B cell (primary cell): ENCODE data around the gene B4GALT5. TPM values are rescaled to one million over a fixed set of nuclear protein-coding genes. Genes with fewer than 3 reads are reported as not detected.

Experiments
- ATAC-seq: fragments of 200-7000 bp; cut with Tn5 transposase; one replicate; pipeline ENCODE4 v1.10.0; 2021; ENCODE audit warnings: low read depth, mild to moderate bottlenecking, moderate number of reproducible peaks, moderate library complexity
- CTCF ChIA-PET: fragments of 350-600 bp; sonication (Branson Sonifier 250); formaldehyde crosslinking; loops from one replicate; lab custom pipeline; 2021; ENCODE audit warnings: antibody characterized with exemption, inconsistent platforms; lab: Charles Lee
- POLR2A ChIA-PET: fragments of 350-600 bp; sonication (Branson Sonifier 250); formaldehyde crosslinking; loops from one replicate; lab custom pipeline; 2021; ENCODE audit warnings: antibody characterized with exemption; lab: Charles Lee
- DNase-seq: peaks from one replicate; pipeline ENCODE4 v3.0.0; 2013
- H2AFZ ChIP-seq: 2 replicates; pipeline ENCODE4 v1.6.1; 2012; ENCODE audit warnings: mild to moderate bottlenecking, low read depth, low read length; ENCODE audit not compliant: insufficient read depth, poor library complexity, severe bottlenecking
- H3K27ac ChIP-seq, 2 donors: 1 replicate in 1 of 2; 2 replicates in 1 of 2; pipeline ENCODE4 v1.5.1; 2012 to 2013; ENCODE audit warnings: low read length in 2 of 2, mild to moderate bottlenecking in 2 of 2, moderate library complexity in 1 of 2
- H3K27me3 ChIP-seq, 4 experiments: fragments of 200-600 bp in 1 of 4; sonication (generic) in 1 of 4; replicated peaks in 1 of 4; 1 replicate in 2 of 4; 2 replicates in 2 of 4; pipeline versions ENCODE4 v1.6.1 to v1.7.0; 2013 to 2016; ENCODE audit warnings: low read length in 3 of 4, mild to moderate bottlenecking in 2 of 4, mixed read lengths in 1 of 4, moderate library complexity in 1 of 4; ENCODE audit not compliant: insufficient read depth in 4 of 4, control insufficient read depth in 3 of 4; ENCODE audit errors: control extremely low read depth in 1 of 4
- H3K36me3 ChIP-seq, 2 experiments: replicated peaks in 1 of 2; 1 replicate in 1 of 2; 2 replicates in 1 of 2; pipeline versions ENCODE4 v1.6.1 to v1.7.1; 2013; ENCODE audit warnings: low read length in 1 of 2; ENCODE audit not compliant: insufficient read depth in 2 of 2, control insufficient read depth in 1 of 2; ENCODE audit errors: control extremely low read depth in 1 of 2, extremely low read depth in 1 of 2
- H3K4me1 ChIP-seq, 2 donors: fragments of 200-600 bp in 1 of 2; sonication (generic) in 1 of 2; 1 replicate in 1 of 2; 2 replicates in 1 of 2; pipeline versions ENCODE4 v1.5.1 to v1.6.1; 2013 to 2017; ENCODE audit warnings: low read length in 2 of 2; ENCODE audit not compliant: control insufficient read depth in 2 of 2, insufficient read depth in 2 of 2
- H3K4me2 ChIP-seq: replicated peaks from 2 replicates; pipeline ENCODE3; 2012; ENCODE audit warnings: mild to moderate bottlenecking, low read depth, low read length; ENCODE audit not compliant: poor library complexity, severe bottlenecking
- H3K4me3 ChIP-seq, 5 experiments: fragments of 200-600 bp in 1 of 5; sonication (generic) in 1 of 5; 1 replicate in 3 of 5; 2 replicates in 2 of 5; pipeline versions ENCODE4 v1.5.1 to v1.7.0; 2011 to 2016; ENCODE audit warnings: low read length in 4 of 5, mild to moderate bottlenecking in 4 of 5, low read depth in 2 of 5, control low read depth in 1 of 5, moderate library complexity in 1 of 5; ENCODE audit not compliant: insufficient read depth in 1 of 5; ENCODE audit errors: control extremely low read depth in 1 of 5, extremely low read depth in 1 of 5
- H3K79me2 ChIP-seq: fragments of 200-600 bp; sonication (generic); one replicate; pipeline ENCODE4 v1.6.0; 2016; ENCODE audit warnings: low read length; ENCODE audit not compliant: control insufficient read depth, insufficient read depth
- H3K9ac ChIP-seq: fragments of 200-600 bp; sonication (generic); 2 replicates; pipeline ENCODE4 v1.6.1; 2017; ENCODE audit warnings: mild to moderate bottlenecking, low read length, moderate library complexity
- H3K9me3 ChIP-seq, 3 donors: one replicate each; pipeline versions ENCODE4 v1.6.1 to v1.7.1; 2013; ENCODE audit warnings: low read length in 2 of 3; ENCODE audit not compliant: control insufficient read depth in 2 of 3, insufficient read depth in 1 of 3; ENCODE audit errors: control extremely low read depth in 1 of 3
- H4K20me1 ChIP-seq: 2 replicates; pipeline ENCODE4 v1.6.0; 2012; ENCODE audit warnings: mild to moderate bottlenecking, low read length; ENCODE audit not compliant: insufficient read depth, control insufficient read depth, poor library complexity, severe bottlenecking
- H3K27ac Mint-ChIP-seq: one replicate; pipeline ENCODE4 v1.8.0; 2021; ENCODE audit warnings: mixed read lengths
- H3K27me3 Mint-ChIP-seq: one replicate; pipeline ENCODE4 v1.8.0; 2021; ENCODE audit warnings: mixed read lengths
- H3K4me1 Mint-ChIP-seq: one replicate; pipeline ENCODE4 v1.8.0; 2021; ENCODE audit warnings: mixed read lengths
- H3K4me3 Mint-ChIP-seq: one replicate; pipeline ENCODE4 v1.8.0; 2021; ENCODE audit warnings: mixed read lengths
- H3K9me3 Mint-ChIP-seq: one replicate; pipeline ENCODE4 v1.8.0; 2022; ENCODE audit warnings: mixed read lengths; ENCODE audit not compliant: insufficient read depth
- CTCF ChIP-seq: fragments of 200-600 bp; IDR thresholded peaks from one replicate; pipeline ENCODE4 v1.8.0; 2022; ENCODE audit warnings: antibody characterized with exemption, mild to moderate bottlenecking
- EZH2 ChIP-seq: IDR thresholded peaks from 2 replicates; pipeline ENCODE4 v1.6.1; 2012; ENCODE audit warnings: borderline replicate concordance, low read depth, mild to moderate bottlenecking, moderate library complexity, low read length; ENCODE audit not compliant: insufficient read depth, poor library complexity, severe bottlenecking
- WGBS: methylation state at CpG from one replicate; pipeline ENCODE4 v1.1.5; 2013; ENCODE audit warnings: missing lambda C conversion rate; ENCODE audit not compliant: insufficient coverage; 5-methylcytosine and 5-hydroxymethylcytosine counted together
- intact Hi-C: fragments of 100-400 bp; cut with micrococcal nuclease; formaldehyde crosslinking; loops from one replicate; pipeline ENCODE4 v1.10.0; 2022
- polyA plus RNA-seq: library from polyadenylated mRNA; depleted of rRNA; stranded (reverse); fragments of >200 nt; gene quantifications from 2 replicates; pipeline ENCODE4 v1.2.3, GENCODE V29; 2012
- total RNA-seq, 2 donors: library from RNA; stranded (reverse); fragments of 120-200 nt in 1 of 2; gene quantifications; 1 replicate in 1 of 2; 2 replicates in 1 of 2; pipeline versions ENCODE4 v1.2.3 to v1.2.4, GENCODE V29; 2013 to 2022

Gene B4GALT5
- total and polyA plus RNA-seq, 2 donors (not counting 1 experiment from before 2014, with no cell fraction given): 3.4 to 7.3 TPM

GRCh38 chr20:49624317-49624716 lies 89.4 kb downstream of the B4GALT5 start:
- no peak for ATAC-seq
- Mint-ChIP-seq H3K4me1 (peaks cover 25% of the 10 kb centered on the region), H3K27ac (no peak overlapping the region), H3K9me3 (no peaks in the 10 kb centered on the region), H3K27me3 (peaks cover 15% of the 10 kb centered on the region), H3K4me3 (no peak overlapping the region)
- Histone ChIP-seq H3K27me3 (peaks cover 0 to 4% (median 1%) of the 10 kb centered on the region in 4 experiments), H3K36me3 (no peaks in the 10 kb centered on the region), H3K4me3 (no peak overlapping the region), H3K9me3 (peaks cover 1 to 11% (median 4%) of the 10 kb centered on the region in 3 donors), H3K4me2 (no peak overlapping the region), H2AFZ (no peak overlapping the region), H4K20me1 (no peaks in the 10 kb centered on the region), H3K9ac (no peak overlapping the region), H3K4me1 (peaks cover 25 to 45% of the 10 kb centered on the region in 2 donors), H3K27ac (no peak overlapping the region), H3K79me2 (no peaks in the 10 kb centered on the region)
- intact Hi-C loops: loop anchor here (5.0 kb wide), 2 partner anchors 43 to 178 kb away; no protein-coding TSS in a partner anchor
- 100% methylated on average over 1 of the region's 6 CpGs for WGBS
- CTCF ChIA-PET: no interaction called here
- DNase-seq: no peak
- POLR2A ChIA-PET: no interaction called here
- TF ChIP-seq CTCF (no peak), EZH2 (no peak)

- no peak for TF ChIP-seq EZH2
- TF ChIP-seq CTCF: no peak
- Histone ChIP-seq H3K9ac (no peak overlapping the region), H3K4me3 (no peak overlapping the region), H3K9me3 (peaks cover 0 to 4% (median 3%) of the 10 kb centered on the region in 3 donors), H2AFZ (no peak overlapping the region), H3K4me2 (no peak overlapping the region), H4K20me1 (no peaks in the 10 kb centered on the region), H3K27ac (no peak overlapping the region), H3K36me3 (no peaks in the 10 kb centered on the region), H3K79me2 (no peaks in the 10 kb centered on the region), H3K4me1 (peaks cover 30 to 50% of the 10 kb centered on the region in 2 donors), H3K27me3 (peaks cover 0 to 4% (median 0%) of the 10 kb centered on the region in 4 experiments)
- H3K4me1 Mint-ChIP-seq: peaks cover 23% of the 10 kb centered on the region
- H3K4me3 Mint-ChIP-seq: no peak overlapping the region
- no peak for DNase-seq
- H3K9me3 Mint-ChIP-seq: no peaks in the 10 kb centered on the region
- WGBS: no CpG with 5 or more reads among the region's 1 CpG
- no peak overlapping the region for H3K27ac Mint-ChIP-seq
- intact Hi-C loops: loop anchor here (5.0 kb wide), 2 partner anchors 45 to 180 kb away; no protein-coding TSS in a partner anchor
- POLR2A ChIA-PET: no interaction called here
- no peak for ATAC-seq
- CTCF ChIA-PET: interaction anchor here (3.6 kb wide), 1 partner anchor 12 kb away, joined by 30 read pairs; no protein-coding TSS in a partner anchor
- peaks cover 14% of the 10 kb centered on the region for H3K27me3 Mint-ChIP-seq
Measured at GRCh38 chr20:49622243-49622642, 91.4 kb downstream of the B4GALT5 start.
